Activated CD4-positive, alpha-beta T cell treated with anti-CD3 and anti-CD28 coated beads for 1 hour (primary cell): ENCODE data around the gene FREM3.

Experiments
- DNase-seq: peaks from one replicate; pipeline ENCODE4 v3.0.0-alpha.2; 2020

Gene FREM3

DNA sequence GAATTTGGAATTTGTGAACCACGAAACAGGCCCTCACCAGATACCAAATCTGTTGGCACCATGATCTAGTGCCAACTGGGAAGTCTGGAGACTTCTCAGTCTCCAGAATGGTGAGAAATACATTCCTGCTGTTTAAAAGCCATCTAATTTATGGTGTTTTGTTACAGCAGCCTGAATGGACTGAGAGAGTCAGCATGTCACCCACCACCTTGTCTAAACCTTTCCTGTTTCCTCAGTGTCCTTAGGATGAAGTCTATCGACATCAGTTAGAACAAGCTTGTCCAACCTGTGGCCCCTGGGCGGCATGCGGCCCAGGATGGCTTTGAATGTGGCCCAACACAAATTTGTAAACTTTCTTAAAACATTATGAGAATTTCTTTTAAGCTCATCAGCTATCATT is 42.1 kb downstream of the FREM3 start:
- no peak for DNase-seq

GRCh38 chr4:143654571-143654970 is 45.9 kb downstream of the FREM3 start:
- no peak for DNase-seq

DNA sequence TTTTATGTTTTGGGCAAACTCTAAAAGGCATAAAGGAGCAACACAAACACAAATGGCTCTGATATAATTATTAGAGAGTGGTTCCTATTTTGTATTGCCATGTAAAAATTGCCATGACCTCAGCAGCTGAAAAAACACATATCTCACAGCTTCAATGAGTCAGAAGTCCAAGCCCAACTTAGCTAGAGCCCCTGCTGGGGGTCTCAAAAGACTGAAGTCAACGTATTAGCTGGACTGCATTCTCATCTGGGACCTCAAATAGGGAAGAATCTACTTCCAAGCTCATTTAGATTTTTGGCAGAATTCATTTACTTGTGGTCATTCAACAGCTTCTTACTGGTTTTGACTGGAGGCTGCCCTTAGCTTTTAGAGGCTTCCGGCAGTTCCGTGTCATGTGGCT is 47.4 kb downstream of the FREM3 start:
- DNase-seq, result no peak

- DNase-seq, result no peak
These were observed 57.1 kb downstream of the FREM3 start for GRCh38 chr4:143643399-143643798.

- no peak for DNase-seq
These were observed 57.9 kb downstream of the FREM3 start for GRCh38 chr4:143642611-143643010.

- DNase-seq, result no peak
These were observed 59.1 kb downstream of the FREM3 start for GRCh38 chr4:143641361-143641760.

- DNase-seq, result no peak
These were observed 65.7 kb downstream of the FREM3 start for GRCh38 chr4:143634763-143635162.

GRCh38 chr4:143633833-143634232 is 66.6 kb downstream of the FREM3 start:
- no peak for DNase-seq

GRCh38 chr4:143626134-143626911 is 74.2 kb downstream of the FREM3 start:
- no peak for DNase-seq

DNA sequence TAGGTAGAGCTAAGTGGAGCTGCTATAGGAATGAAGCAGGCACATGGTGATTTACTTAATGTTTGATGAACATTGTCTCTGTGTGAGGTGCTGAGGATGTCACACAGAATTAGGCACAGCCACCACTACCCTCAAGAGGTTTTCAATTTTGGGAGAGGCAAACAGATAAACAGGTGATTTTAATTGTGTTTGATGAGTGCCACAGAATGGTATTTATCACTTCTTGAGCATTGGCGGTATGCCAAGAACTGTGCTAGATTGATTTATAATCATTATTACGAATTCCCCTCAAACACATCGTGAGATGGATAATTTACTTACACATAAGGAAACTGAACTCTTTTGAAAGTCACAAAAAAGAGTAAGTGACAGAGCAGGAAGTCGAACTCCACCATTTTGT is 74.8 kb downstream of the FREM3 start:
- no peak for DNase-seq

DNA sequence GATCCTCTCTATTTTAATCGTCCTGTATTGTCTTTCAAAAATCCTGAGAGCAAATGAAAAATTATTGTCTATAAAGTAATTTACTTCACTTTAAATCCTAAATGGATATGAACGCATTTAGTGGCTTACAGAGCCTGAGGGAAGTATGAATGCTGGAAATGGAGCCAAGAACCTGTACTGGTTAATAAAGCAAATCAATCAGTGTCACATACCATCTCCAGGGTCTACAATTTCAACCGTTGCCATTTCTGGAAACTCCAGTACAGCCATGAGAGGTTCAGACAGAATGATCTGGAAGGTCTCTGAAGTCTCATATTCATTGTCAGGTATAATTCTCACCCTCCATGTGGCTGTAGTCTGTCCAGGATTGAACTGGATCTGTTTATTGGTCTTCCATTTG is 76.6 kb downstream of the FREM3 start:
- DNase-seq, result no peak

DNA sequence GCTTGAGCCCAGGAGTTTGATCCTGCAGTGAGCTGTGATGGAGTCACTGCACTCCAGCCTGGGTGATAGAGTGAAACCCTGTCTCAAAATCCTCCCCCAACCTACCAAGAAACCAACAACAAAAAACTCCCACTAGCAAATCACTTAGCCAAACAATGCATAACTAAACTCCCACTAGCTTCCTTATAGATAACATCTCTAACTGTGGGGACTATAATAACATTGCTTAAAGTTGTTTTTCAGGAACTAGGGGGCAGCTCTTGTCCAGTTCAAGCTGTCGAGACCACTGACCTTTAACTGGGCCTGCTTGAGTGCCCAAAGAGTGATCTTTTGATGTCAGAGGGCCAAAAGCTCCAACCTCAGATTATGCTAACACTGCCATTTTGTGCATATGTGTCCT is 81.7 kb downstream of the FREM3 start:
- DNase-seq, result no peak

DNA sequence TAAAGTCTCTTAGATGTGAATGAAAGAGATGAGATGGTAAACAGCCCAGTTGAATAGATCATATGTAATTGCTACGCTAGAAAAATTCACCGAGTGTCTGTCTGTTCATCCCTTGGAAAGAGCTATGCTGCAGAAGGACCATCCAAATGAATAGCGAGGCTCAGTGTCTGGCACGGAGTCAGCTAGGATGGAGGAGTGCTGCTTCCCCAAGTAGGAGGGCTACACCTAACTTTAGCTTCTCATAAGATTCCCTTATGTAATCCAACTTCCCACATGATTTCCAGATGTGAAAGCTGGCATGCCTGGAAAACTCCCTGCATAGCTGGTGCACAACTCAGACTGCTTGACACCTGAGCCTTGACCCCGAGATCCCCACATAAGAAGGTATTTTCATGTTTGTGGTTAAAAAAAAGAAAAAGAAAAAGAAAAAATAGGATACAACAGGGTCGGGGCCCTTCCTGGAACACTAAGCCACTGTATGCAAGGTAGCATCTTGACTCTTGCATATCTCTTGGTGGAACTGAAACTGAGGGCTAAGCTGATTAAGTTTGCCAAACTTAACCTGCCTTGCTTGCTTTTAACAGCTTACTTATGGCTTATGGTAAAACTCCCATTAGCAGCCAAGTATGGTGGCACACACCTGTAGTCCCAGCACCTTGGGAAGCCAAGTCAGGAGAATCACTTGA is 82.3 kb downstream of the FREM3 start:
- no peak for DNase-seq

DNA sequence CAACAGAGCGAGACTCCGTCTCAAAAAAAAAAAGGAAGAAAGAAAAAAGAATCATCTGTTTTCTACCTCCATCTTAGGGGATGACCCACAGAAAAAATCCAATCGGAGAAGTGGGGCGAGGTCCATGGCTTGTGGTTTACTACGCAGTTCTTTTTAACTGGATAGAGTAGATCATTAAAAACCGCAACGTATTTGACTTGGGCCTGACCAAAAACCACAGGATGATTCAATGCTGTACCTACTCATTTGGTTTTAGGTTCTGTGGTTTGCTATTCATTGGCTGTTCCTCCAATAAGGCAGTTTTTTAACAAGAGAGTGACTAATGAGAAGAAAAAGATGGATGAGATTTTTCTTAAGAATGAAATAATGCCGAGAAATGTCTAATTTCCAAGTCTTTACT is 83.7 kb downstream of the FREM3 start:
- no peak for DNase-seq

DNA sequence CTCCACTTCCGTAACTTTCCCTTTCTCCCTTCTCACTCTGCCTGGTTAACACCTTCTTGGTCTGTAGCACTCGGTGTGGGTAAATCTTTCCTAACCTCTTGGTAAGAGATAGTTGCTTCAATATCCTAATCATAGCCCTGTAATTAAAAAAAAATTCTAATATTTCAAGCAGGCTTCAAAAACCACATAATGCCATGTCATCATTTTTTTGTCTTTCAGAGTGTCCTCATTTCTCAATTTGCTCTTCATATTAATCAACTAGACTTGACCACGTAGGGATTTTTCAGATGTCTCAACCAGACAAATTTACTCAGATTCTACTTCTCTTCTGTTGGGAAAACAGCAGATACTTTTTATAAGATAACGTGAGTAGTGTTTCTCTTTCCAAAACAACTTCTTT is 91.0 kb downstream of the FREM3 start:
- no peak for DNase-seq

DNA sequence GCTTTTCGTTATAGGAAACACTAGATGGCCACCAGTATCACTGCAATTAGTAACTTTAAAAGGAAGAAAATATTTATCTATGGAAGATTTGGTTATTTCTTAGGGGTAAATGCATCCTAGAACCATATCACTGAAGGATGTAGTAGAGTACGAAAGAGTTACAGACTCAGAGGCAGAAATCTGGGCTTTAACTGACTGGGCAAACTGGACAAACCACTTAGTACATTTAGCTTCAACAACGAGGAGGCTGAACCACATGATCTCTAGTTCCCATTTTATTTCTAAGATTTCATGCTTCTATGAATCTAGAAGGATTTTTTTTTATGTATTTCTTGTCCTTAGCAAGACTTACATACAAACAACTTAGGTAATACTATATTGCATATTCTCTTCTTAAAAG is 94.0 kb downstream of the FREM3 start:
- no peak for DNase-seq

GRCh38 chr4:143599827-143600226 is 100.6 kb downstream of the FREM3 start:
- no peak for DNase-seq

GRCh38 chr4:143598816-143599215 is 101.7 kb downstream of the FREM3 start:
- DNase-seq, result no peak

GRCh38 chr4:143597276-143597675 is 103.2 kb downstream of the FREM3 start:
- DNase-seq, result no peak

DNA sequence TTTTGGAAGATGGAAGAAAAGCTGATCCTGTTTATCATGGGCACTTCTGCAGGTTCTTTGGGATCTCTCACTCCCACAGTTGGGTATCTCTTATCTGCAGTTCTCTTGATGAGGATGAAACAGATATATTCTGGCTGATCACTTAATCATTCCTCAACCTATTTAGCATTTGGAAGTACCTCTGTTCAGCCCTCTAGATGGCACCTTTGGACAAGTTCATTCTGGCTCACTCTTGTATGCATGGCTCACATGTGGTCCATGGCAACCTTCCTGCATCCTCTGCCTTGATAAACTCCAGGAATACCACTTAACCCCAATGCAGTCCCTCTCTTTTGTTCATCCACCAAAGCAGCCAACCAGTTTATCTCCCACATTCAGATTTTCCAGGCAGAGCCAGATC is 112.8 kb downstream of the FREM3 start:
- DNase-seq, result no peak

- DNase-seq, result no peak
These were observed 114.4 kb downstream of the FREM3 start for GRCh38 chr4:143586080-143586479.

- DNase-seq, result no peak
These were observed 114.9 kb downstream of the FREM3 start for GRCh38 chr4:143585548-143585947.

GRCh38 chr4:143581331-143581946 is 119.0 kb downstream of the FREM3 start:
- no peak for DNase-seq

GRCh38 chr4:143575331-143575730 is 125.1 kb downstream of the FREM3 start:
- no peak for DNase-seq
